Lower leg skin (tissue), 3 donors: ENCODE measurements around the gene PPP6R3.

ENCODE experiments used
- POLR2A ChIP-seq, 2 donors: fragments of 450-650 bp; IDR thresholded peaks; one replicate each; pipeline ENCODE4 v1.6.1; 2016 to 2017; ENCODE audit warnings: antibody characterized with exemption in 2 of 2, mild to moderate bottlenecking in 1 of 2, moderate library complexity in 1 of 2
- TF ChIP-seq, protein P1 (sequence below), 3 donors: fragments of 450-650 bp; IDR thresholded peaks; one replicate each; pipeline ENCODE4 v1.5.1; 2016; ENCODE audit warnings: antibody characterized with exemption in 3 of 3, mild to moderate bottlenecking in 3 of 3, moderate library complexity in 2 of 3

DNA sequence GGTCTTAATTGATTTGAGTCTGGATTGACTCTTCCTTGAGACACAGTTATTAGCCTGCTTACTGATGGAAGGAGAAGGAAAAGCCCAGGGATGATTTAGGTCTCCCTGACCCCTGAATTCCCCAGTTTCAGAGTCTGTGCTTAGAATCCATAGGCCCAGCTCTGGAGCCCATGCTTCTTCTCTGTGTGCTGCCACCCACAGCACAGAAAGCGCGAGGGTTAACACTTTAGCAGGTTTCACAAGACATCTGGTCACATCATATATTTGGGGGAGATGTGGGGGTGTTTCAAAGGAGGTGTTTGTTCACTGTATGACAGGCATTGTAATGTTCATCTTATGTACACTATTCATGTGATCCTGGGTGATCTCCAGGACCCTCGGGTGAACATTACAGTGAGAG, 107.0 kb downstream of the PPP6R3 start:
- TF ChIP-seq, protein P1, sequence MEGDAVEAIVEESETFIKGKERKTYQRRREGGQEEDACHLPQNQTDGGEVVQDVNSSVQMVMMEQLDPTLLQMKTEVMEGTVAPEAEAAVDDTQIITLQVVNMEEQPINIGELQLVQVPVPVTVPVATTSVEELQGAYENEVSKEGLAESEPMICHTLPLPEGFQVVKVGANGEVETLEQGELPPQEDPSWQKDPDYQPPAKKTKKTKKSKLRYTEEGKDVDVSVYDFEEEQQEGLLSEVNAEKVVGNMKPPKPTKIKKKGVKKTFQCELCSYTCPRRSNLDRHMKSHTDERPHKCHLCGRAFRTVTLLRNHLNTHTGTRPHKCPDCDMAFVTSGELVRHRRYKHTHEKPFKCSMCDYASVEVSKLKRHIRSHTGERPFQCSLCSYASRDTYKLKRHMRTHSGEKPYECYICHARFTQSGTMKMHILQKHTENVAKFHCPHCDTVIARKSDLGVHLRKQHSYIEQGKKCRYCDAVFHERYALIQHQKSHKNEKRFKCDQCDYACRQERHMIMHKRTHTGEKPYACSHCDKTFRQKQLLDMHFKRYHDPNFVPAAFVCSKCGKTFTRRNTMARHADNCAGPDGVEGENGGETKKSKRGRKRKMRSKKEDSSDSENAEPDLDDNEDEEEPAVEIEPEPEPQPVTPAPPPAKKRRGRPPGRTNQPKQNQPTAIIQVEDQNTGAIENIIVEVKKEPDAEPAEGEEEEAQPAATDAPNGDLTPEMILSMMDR (IDR thresholded peaks at IDR 0.05): no peak
- TF ChIP-seq POLR2A (IDR thresholded peaks at IDR 0.05): no peak
